OCI-LY1 (cell line): ENCODE measurements around the gene GMEB1.

Source experiments
- H2AFZ ChIP-seq: fragments of 200-600 bp; sonication (generic), shearing (Covaris generic); 2 replicates; pipeline ENCODE4 v1.6.0; 2014; ENCODE audit warnings: antibody characterized with exemption, mild to moderate bottlenecking, low read length
- H3F3A ChIP-seq: fragments of 200-600 bp; sonication (generic), shearing (Covaris generic); 2 replicates; pipeline ENCODE4 v1.6.0; 2014; ENCODE audit warnings: mild to moderate bottlenecking, antibody characterized with exemption, low read length, moderate library complexity; ENCODE audit not compliant: insufficient read depth
- H3K27ac ChIP-seq: fragments of 200-600 bp; sonication (generic); 2 replicates; pipeline ENCODE4 v1.5.1; 2014; ENCODE audit warnings: low read length, mixed run types, mild to moderate bottlenecking, low read depth; ENCODE audit not compliant: poor library complexity, severe bottlenecking
- H3K27me3 ChIP-seq: fragments of 200-600 bp; sonication (generic); 2 replicates; pipeline ENCODE4 v1.6.0; 2014; ENCODE audit warnings: antibody characterized with exemption, mild to moderate bottlenecking, low read length, moderate library complexity; ENCODE audit not compliant: insufficient read depth
- H3K36me3 ChIP-seq: fragments of 200-600 bp; sonication (generic); 2 replicates; pipeline ENCODE4 v1.6.1; 2014; ENCODE audit warnings: mild to moderate bottlenecking, antibody characterized with exemption, low read length, moderate library complexity, mixed read lengths; ENCODE audit not compliant: insufficient read depth
- H3K4me1 ChIP-seq: fragments of 200-600 bp; sonication (generic); 2 replicates; pipeline ENCODE4 v1.5.1; 2014; ENCODE audit warnings: mild to moderate bottlenecking, low read length, moderate library complexity; ENCODE audit not compliant: insufficient read depth, severe bottlenecking
- H3K4me2 ChIP-seq: fragments of 200-600 bp; sonication (generic), shearing (Covaris generic); 2 replicates; pipeline ENCODE4 v1.6.1; 2014; ENCODE audit warnings: low read length
- H3K4me3 ChIP-seq: fragments of 200-600 bp; sonication (generic); 2 replicates; pipeline ENCODE4 v1.5.1; 2014; ENCODE audit warnings: low read length, low read depth, mild to moderate bottlenecking, mixed read lengths; ENCODE audit not compliant: poor library complexity, severe bottlenecking
- H3K79me2 ChIP-seq: fragments of 200-600 bp; shearing (Covaris generic); 2 replicates; pipeline ENCODE4 v1.6.1; 2016; ENCODE audit warnings: mixed run types, low read length, mixed read lengths; ENCODE audit not compliant: insufficient read depth
- H3K9ac ChIP-seq: fragments of 200-600 bp; sonication (generic), shearing (Covaris generic); 2 replicates; pipeline ENCODE4 v1.6.1; 2014; ENCODE audit warnings: mild to moderate bottlenecking, low read length, mixed read lengths
- H3K9me2 ChIP-seq: fragments of 200-600 bp; sonication (generic), shearing (Covaris generic); 2 replicates; pipeline ENCODE4 v1.6.1; 2014; ENCODE audit warnings: low read depth, mild to moderate bottlenecking, low read length, mixed read lengths
- H3K9me3 ChIP-seq: fragments of 200-600 bp; shearing (Covaris generic); 2 replicates; pipeline ENCODE4 v1.6.1; 2014; ENCODE audit warnings: low read length, mixed read lengths
- H4K20me1 ChIP-seq: fragments of 200-600 bp; sonication (generic), shearing (Covaris generic); 2 replicates; pipeline ENCODE4 v1.6.0; 2016; ENCODE audit warnings: mild to moderate bottlenecking, low read length; ENCODE audit not compliant: insufficient read depth
- EZH2 ChIP-seq: fragments of 200-600 bp; sonication (generic), shearing (Covaris generic); IDR thresholded peaks from 2 replicates; pipeline ENCODE4 v1.8.0; 2017; ENCODE audit warnings: borderline replicate concordance, mixed run types, mild to moderate bottlenecking, antibody characterized with exemption, low read length, moderate library complexity, mixed read lengths
- TF ChIP-seq, protein P1 (sequence below): fragments of 200-600 bp; sonication (generic), shearing (Covaris generic); IDR thresholded peaks from 2 replicates; pipeline ENCODE4 v1.5.1; 2017; ENCODE audit warnings: mild to moderate bottlenecking, antibody characterized with exemption, low read length, moderate library complexity, mixed read lengths

The GMEB1 gene

DNA sequence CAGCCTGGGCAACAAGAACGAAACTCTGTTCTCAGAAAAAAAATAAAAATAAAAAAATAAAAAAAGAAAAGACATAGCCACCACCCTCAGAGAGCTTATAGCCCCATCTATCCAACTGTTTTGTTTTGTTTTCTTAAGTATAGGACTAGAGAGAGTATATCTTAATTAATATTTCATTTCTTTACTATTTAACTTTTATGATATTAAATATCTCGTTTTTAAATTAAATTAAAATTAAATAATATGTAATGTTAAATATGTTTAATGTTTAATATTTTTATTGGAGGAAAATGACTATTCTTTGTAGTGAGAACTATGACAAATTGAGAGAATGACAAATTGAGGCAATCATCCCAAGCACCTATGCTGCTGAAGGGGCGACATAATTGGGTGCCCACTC is 35.0 kb downstream of the GMEB1 start:
- Histone ChIP-seq H3K36me3 (peaks cover 39% of the 10 kb centered on the region), H3K27ac (no peak overlapping the region), H3K9me3 (no peaks in the 10 kb centered on the region), H2AFZ (no peak overlapping the region), H3K4me3 (no peak overlapping the region), H3K27me3 (no peaks in the 10 kb centered on the region), H3K9me2 (no peaks in the 10 kb centered on the region), H3K4me2 (no peak overlapping the region), H3K79me2 (no peaks in the 10 kb centered on the region), H3K9ac (no peak overlapping the region), H3K4me1 (no peaks in the 10 kb centered on the region), H4K20me1 (no peaks in the 10 kb centered on the region), H3F3A (no peaks in the 10 kb centered on the region)
- TF ChIP-seq EZH2, result no peak
- TF ChIP-seq, protein P1, sequence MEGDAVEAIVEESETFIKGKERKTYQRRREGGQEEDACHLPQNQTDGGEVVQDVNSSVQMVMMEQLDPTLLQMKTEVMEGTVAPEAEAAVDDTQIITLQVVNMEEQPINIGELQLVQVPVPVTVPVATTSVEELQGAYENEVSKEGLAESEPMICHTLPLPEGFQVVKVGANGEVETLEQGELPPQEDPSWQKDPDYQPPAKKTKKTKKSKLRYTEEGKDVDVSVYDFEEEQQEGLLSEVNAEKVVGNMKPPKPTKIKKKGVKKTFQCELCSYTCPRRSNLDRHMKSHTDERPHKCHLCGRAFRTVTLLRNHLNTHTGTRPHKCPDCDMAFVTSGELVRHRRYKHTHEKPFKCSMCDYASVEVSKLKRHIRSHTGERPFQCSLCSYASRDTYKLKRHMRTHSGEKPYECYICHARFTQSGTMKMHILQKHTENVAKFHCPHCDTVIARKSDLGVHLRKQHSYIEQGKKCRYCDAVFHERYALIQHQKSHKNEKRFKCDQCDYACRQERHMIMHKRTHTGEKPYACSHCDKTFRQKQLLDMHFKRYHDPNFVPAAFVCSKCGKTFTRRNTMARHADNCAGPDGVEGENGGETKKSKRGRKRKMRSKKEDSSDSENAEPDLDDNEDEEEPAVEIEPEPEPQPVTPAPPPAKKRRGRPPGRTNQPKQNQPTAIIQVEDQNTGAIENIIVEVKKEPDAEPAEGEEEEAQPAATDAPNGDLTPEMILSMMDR, result no peak

DNA sequence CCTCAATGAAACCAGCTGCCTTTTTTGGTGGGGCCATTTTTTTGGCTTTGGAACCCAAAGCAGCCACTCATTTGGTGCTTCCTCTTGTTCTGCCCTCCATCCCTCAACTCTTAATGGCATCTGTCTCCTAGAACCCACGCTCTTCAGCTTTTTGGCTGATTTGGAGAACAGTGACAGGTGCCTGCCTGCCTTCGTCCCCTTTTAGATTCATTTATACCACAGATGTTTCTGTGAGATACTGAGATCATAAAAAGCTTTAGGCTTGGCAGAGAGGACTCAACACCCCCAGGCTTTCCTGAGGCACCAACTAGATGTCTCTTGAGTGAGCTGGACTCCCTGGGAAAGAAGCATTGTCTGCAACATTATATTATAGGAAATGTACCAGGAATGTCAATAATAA is 47.8 kb downstream of the GMEB1 start:
- H3K4me1 ChIP-seq, result peaks cover 8% of the 10 kb centered on the region

DNA sequence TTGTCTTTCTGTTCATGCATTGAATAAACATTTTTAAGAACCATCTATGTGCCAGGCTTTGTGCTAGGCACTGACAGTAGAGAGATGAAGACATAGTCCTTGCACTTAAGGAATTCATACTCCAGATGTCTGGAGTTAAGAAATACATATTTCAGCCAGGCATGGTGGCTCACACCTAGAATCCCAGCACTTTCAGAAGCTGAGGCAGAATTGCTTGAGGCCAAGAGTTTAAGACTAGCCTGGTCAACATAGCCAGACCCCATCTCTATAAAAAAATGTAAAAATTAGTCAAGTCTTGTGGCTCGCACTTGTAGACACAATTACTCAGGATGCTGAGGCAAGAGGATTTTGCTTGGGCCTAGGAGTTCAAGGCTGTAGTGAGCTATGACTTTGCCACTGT is 49.6 kb downstream of the GMEB1 start:
- TF ChIP-seq, protein P1, result no peak
- no peak for TF ChIP-seq EZH2
- Histone ChIP-seq H3K36me3 (peaks cover 17% of the 10 kb centered on the region), H3K4me3 (no peak overlapping the region), H3K9me2 (no peaks in the 10 kb centered on the region), H3K9me3 (no peaks in the 10 kb centered on the region), H3K4me2 (no peak overlapping the region), H3K79me2 (no peaks in the 10 kb centered on the region), H3K4me1 (peaks cover 8% of the 10 kb centered on the region), H3K27ac (no peak overlapping the region), H4K20me1 (no peaks in the 10 kb centered on the region), H3K27me3 (no peaks in the 10 kb centered on the region), H2AFZ (no peak overlapping the region), H3F3A (no peaks in the 10 kb centered on the region), H3K9ac (no peak overlapping the region)

More for the DNA sequence above, 47.8 kb downstream of the GMEB1 start:
- Histone ChIP-seq H3K9me3 (no peaks in the 10 kb centered on the region), H3K4me2 (no peak overlapping the region), H3K27ac (no peak overlapping the region), H3F3A (no peaks in the 10 kb centered on the region), H2AFZ (no peak overlapping the region), H3K9ac (no peak overlapping the region), H3K27me3 (no peaks in the 10 kb centered on the region), H3K9me2 (no peaks in the 10 kb centered on the region), H3K4me3 (no peak overlapping the region), H3K79me2 (no peaks in the 10 kb centered on the region), H3K36me3 (peaks cover 29% of the 10 kb centered on the region), H4K20me1 (no peaks in the 10 kb centered on the region)
- TF ChIP-seq, protein P1, result no peak
- TF ChIP-seq EZH2, result no peak
